Tibial nerve (tissue), 4 donors: ENCODE data around the gene SANBR.

Source experiments
- CTCF ChIP-seq, 5 experiments: fragments of 200-600 bp in 3 of 5; fragments of 450-650 bp in 2 of 5; sonication (generic) in 3 of 5; IDR thresholded peaks; one replicate each; pipeline ENCODE4 v1.5.1; 2016 to 2019; ENCODE audit warnings: antibody characterized with exemption in 5 of 5, mild to moderate bottlenecking in 3 of 5, moderate library complexity in 2 of 5
- EP300 ChIP-seq, 2 donors: sonication (generic); formaldehyde crosslinking; IDR thresholded peaks; one replicate each; pipeline ENCODE4 v1.6.1; 2017; ENCODE audit warnings: antibody characterized with exemption in 2 of 2, mild to moderate bottlenecking in 1 of 2
- POLR2A ChIP-seq, 2 donors: fragments of 450-650 bp; IDR thresholded peaks; one replicate each; pipeline ENCODE4 v1.6.1; 2017; ENCODE audit warnings: antibody characterized with exemption in 2 of 2, mild to moderate bottlenecking in 2 of 2, moderate library complexity in 2 of 2

- TF ChIP-seq CTCF (IDR thresholded peaks at IDR 0.05) (no peak), POLR2A (IDR thresholded peaks at IDR 0.05) (no peak), EP300 (IDR thresholded peaks at IDR 0.05) (peak; percentile 18 to 42)
Measured at GRCh38 chr2:61017556-61018317, 47.9 kb upstream of the SANBR start, which contains the start of the genes PEX13 and PUS10.
